ENCODE measurements around the gene COX6B2.

- TF ChIP-seq EZH2 (IDR thresholded peaks at IDR 0.05; ENCODE audit: low read length, unreplicated experiment) (no peak), CTCF (conservative IDR thresholded peaks at IDR 0.05; ENCODE audit: low read depth, low read length) (no peak), EZH2phosphoT487 (IDR thresholded peaks at IDR 0.05; ENCODE audit: borderline replicate concordance, low read length) (no peak)
Measured at GRCh38 chr19:55358493-55358892, 4.0 kb upstream of the COX6B2 start.

Data from PC-3 (cell line).